LoVo (cell line): ENCODE results near the gene CCDC40.
A peak's percentile ranks its signal among the peaks of the same experiment; 100 is the strongest.

Experiments
- DNase-seq: peaks from one replicate; pipeline ENCODE4 v3.0.0-alpha.2; 2016; ENCODE audit warnings: low spot score

The CCDC40 gene

DNA sequence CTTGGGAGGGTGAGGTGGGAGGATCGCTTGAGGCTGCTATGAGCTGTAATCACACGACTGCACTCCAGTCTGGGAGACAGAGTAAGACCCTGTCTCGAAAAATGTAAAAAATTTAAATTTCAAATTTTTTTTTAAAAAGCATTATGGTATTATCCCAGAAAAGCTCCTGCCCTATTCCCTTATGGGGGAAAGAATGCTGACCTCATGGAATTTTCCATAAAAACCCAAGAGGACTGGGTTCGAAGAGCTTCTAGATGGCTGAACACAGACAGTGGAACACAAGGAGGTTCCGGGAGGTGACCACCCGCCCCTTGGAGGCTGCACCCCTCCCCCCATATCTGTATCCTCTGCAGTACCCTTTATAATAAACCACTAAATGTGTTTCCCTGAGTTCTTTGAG, 106.5 kb downstream of the CCDC40 start:
- no peak for DNase-seq

DNA sequence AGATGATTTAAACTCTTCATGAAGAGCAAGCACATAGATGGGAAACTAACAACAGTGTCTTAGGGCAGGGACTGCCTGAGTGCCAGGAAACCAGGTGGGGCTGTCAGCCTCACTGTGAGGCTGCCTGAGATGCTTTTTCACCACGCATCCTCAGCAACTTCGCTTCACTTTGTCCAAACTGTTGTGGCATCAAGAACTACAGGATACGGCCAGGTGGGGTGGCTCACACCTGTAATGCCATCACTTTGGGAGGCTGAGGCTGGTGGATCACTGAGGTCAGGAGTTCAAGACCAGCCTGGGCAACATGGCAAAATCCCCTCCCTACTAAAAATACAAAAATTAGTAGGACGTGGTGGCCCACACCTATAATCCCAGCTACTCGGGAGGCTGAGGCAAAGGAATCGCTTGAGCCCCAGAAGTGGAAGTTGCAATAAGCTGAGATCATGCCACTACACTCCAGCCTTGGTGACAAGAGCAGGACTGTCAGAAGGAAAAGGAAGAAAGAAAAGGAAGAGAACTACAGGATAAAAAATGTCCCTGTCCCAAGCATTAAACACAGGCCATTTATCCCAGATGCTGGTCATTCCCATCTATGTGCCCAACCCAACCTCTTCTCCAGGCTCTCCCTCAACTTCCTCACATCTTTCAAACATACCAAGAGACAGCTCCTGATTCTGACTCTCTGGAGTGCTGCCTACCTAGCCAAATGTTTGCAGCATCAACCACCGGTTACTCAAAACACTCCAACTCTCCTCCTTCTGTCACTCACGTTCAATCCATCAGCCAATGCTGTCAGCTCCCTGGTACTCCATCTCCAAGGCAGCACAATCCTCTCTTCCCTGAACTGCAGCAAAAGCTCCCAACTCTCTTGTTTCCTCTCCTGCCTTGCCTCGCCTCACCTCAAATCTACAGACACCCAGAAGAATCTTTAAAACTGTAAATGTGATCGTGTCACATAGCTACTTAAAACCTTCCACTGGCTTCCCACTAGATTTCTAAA, 108.9 kb downstream of the CCDC40 start:
- no peak for DNase-seq

DNA sequence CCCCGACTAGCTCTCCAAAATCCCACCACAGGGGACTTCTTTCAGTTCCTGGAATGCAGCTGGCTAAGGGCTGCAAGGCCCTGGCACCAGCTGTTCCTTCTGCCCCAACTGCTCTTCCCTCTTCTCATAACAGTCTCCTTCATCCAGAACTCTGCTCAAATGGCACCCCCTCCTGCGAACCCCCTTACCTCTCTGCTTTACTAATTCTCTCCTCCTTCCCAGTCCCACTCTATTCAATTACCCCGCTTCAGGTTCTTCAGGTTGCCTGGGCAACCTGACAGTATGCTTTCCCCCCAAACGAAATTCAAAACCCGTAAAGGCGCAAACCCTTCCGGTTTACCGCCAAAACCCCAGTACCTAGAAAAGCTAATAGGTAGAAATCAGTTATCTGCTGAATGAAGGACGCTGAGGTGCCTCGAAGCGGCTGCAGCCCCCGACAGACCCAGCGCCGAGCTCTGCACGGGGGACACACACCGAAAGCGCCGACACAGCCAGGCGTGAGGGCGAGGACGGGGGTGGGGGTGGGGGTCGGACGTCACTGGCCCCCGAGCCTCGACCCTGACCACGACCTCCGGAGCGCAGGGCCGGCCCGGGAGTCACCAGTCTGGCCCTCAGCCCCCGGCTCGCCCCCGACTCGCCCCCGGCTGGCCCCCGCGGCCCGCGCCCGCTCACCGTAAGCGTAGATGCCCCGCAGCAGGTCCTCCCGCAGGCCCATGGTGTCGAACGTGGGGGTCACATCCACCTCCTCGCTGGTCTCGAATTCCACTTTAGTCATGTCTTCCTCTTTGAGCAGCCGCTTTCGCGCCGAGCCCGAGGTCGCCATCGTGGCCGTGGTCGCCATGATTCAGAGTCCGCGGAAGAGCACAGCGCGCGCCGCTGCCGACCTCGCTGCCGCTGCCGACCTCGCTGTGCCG, 109.9 kb downstream of the CCDC40 start:
- DNase-seq: no peak

DNA sequence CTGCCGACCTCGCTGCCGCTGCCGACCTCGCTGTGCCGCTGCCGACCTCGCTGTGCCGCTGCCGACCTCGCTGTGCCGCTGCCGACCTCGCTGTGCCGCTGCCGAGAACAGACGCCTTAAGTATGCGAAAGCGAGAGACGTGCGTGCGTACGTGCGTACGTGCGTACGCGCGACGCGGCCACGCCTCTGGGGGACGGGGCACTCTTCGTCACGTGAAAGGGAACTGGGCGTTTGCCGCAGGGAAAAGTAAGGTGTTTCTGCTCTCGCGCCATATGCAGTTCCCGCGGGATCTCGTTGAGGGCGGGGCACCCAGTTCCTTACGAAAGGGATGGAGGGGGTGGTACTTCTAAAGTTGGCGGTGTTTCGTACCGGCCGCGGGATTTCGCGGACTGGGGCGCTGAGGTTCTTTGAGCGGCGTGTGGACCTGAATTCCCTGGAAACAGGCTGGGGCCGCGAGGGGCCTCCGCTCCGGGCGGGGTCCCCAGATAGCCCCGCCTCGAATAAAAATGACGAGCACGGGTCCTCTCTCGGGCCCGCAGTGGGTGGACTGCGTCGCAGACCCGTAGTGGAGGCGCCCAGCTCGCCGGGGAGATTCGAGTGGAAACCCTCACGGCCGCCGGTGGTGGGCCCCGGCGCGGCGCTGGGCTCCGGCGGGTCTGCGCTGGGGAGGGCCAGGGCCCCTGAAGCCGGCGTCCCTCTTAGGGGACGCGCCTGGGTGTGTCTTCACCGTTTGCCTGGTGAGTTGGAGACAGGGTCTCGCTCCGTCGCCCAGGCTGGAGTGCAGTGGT, 110.8 kb downstream of the CCDC40 start, which contains the start of gene EIF4A3:
Gene EIF4A3 (minus strand): TSS at position 94 of the 788 bp plus-strand sequence. CDS start 167 bp downstream, outside the sequence.
- peak; percentile 98 for DNase-seq
